PC-3 (cell line): ENCODE results near the gene PRMT9. TPM values are rescaled to one million over a fixed set of nuclear protein-coding genes. Genes with fewer than 3 reads are reported as not detected.

Source experiments
- ATAC-seq: fragments of 200-7000 bp; cut with Tn5 transposase; 2 replicates; pipeline ENCODE4 v1.9.1; 2020; ENCODE audit warnings: mild to moderate bottlenecking, moderate library complexity
- BruUV-seq: library from RNA; stranded (reverse); fragments of 400-500 nt; replicated peaks from 2 replicates; lab custom pipeline; 2021; lab: Mats Ljungman, UMichigan
- CTCF ChIA-PET: fragments of 300-600 bp; sonication (Branson Sonifier 250); formaldehyde crosslinking; loops from one replicate; lab custom pipeline; 2022; ENCODE audit warnings: antibody characterized with exemption; lab: Charles Lee
- POLR2A ChIA-PET: fragments of 300-600 bp; sonication (Branson Sonifier 250); formaldehyde crosslinking; loops from one replicate; lab custom pipeline; 2022; ENCODE audit warnings: antibody characterized with exemption; ENCODE audit not compliant: unreplicated experiment; lab: Charles Lee
- DNase-seq: peaks from one replicate; pipeline ENCODE4 v3.0.0-alpha.2; 2015
- H2AFZ ChIP-seq: fragments of 300-600 bp; sonication (generic); 2 replicates; pipeline ENCODE4 v1.6.0; 2016; ENCODE audit warnings: antibody characterized with exemption, low read length
- H3F3A ChIP-seq: fragments of 300-600 bp; sonication (generic); one replicate; pipeline ENCODE4 v1.6.0; 2017; ENCODE audit warnings: antibody characterized with exemption, low read length, control low read depth, mild to moderate bottlenecking; ENCODE audit not compliant: unreplicated experiment
- H3K27ac ChIP-seq: fragments of 300-600 bp; sonication (generic); 2 replicates; pipeline ENCODE4 v1.5.1; 2016; ENCODE audit warnings: mild to moderate bottlenecking, low read length
- H3K27me3 ChIP-seq: fragments of 300-600 bp; sonication (generic); 2 replicates; pipeline ENCODE4 v1.6.1; 2016; ENCODE audit warnings: low read length, mixed read lengths
- H3K36me3 ChIP-seq: fragments of 300-600 bp; sonication (generic); 2 replicates; pipeline ENCODE4 v1.6.1; 2016; ENCODE audit warnings: low read depth, mixed run types, low read length, mixed read lengths
- H3K4me1 ChIP-seq: fragments of 300-600 bp; sonication (generic); 2 replicates; pipeline ENCODE4 v1.5.1; 2016; ENCODE audit warnings: low read length; ENCODE audit not compliant: insufficient read depth
- H3K4me2 ChIP-seq: fragments of 300-600 bp; sonication (generic); 2 replicates; pipeline ENCODE4 v1.6.0; 2016; ENCODE audit warnings: low read length
- H3K4me3 ChIP-seq: fragments of 300-600 bp; sonication (generic); 2 replicates; pipeline ENCODE4 v1.5.1; 2016; ENCODE audit warnings: mild to moderate bottlenecking, low read length, mixed read lengths
- H3K79me2 ChIP-seq: fragments of 300-600 bp; sonication (generic); 2 replicates; pipeline ENCODE4 v1.6.1; 2017; ENCODE audit warnings: low read length, mixed read lengths
- H3K9ac ChIP-seq: fragments of 300-600 bp; sonication (generic); 2 replicates; pipeline ENCODE4 v1.6.0; 2016; ENCODE audit warnings: mild to moderate bottlenecking, low read length
- H3K9me2 ChIP-seq: fragments of 300-600 bp; sonication (generic); replicated peaks from 2 replicates; pipeline ENCODE4 v1.6.1; 2016; ENCODE audit warnings: mixed run types, low read length, mixed read lengths
- H3K9me3 ChIP-seq: fragments of 300-600 bp; sonication (generic); 2 replicates; pipeline ENCODE4 v1.6.1; 2016; ENCODE audit warnings: low read length, mixed read lengths
- H4K20me1 ChIP-seq: fragments of 300-600 bp; sonication (generic); 2 replicates; pipeline ENCODE4 v1.6.1; 2016; ENCODE audit warnings: low read length, mixed read lengths
- EZH2 ChIP-seq: fragments of 300-600 bp; sonication (generic); IDR thresholded peaks from one replicate; pipeline ENCODE4 v1.6.1; 2017; ENCODE audit warnings: antibody characterized with exemption, mild to moderate bottlenecking, low read length; ENCODE audit not compliant: unreplicated experiment
- EZH2phosphoT487 ChIP-seq: fragments of 300-600 bp; sonication (generic); IDR thresholded peaks from 2 replicates; pipeline ENCODE4 v1.6.1; 2018; ENCODE audit warnings: mild to moderate bottlenecking, antibody characterized with exemption, low read length, borderline replicate concordance
- intact Hi-C: fragments of 100-400 bp; cut with micrococcal nuclease; formaldehyde crosslinking; loops from 2 replicates; pipeline ENCODE4 v1.9.0; 2023
- total RNA-seq: library from RNA; depleted of rRNA; stranded (reverse); fragments of >200 nt; gene quantifications from 2 replicates; pipeline ENCODE4 v1.2.3, GENCODE V29; 2014
- TF ChIP-seq, protein P1 (sequence below): fragments of 300-600 bp; sonication (generic); conservative IDR thresholded peaks from 2 replicates; pipeline ENCODE4 v1.5.1; 2017; ENCODE audit warnings: antibody characterized with exemption, low read depth, mild to moderate bottlenecking, low read length

PRMT9 gene
- total RNA-seq, 1 experiment from 2014 or later: 6.5 TPM

DNA sequence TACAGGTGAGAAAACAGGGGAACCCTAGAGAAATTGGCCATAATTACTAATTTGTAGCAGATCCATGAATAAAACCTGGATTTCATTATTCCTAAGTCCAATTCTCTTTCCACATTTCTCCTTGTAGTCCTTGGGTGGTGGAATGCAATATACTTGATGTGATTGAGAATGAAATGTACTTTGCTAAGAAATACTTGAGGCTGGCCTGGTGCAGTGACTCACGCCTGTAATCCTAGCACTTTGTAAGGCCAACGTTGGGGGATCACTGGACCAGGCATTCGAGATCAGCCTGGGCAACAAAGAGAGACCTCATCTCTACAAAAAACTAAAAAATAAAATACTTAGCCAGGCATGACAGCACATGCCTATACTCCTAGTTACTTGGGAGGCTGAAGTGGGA is 50.9 kb downstream of the PRMT9 start:
- ATAC-seq: no peak
- Histone ChIP-seq H3K79me2 (no peaks in the 10 kb centered on the region), H4K20me1 (no peaks in the 10 kb centered on the region), H3K9ac (no peak overlapping the region), H3K4me2 (no peak overlapping the region), H2AFZ (no peak overlapping the region), H3K9me3 (no peaks in the 10 kb centered on the region), H3F3A (no peaks in the 10 kb centered on the region), H3K4me3 (no peak overlapping the region), H3K27ac (no peak overlapping the region), H3K9me2 (no peaks in the 10 kb centered on the region), H3K4me1 (no peaks in the 10 kb centered on the region), H3K27me3 (no peaks in the 10 kb centered on the region), H3K36me3 (peaks cover 34% of the 10 kb centered on the region)
- CTCF ChIA-PET: no interaction called here
- intact Hi-C loops: no loop called here
- no TSS peak for BruUV-seq
- POLR2A ChIA-PET: no interaction called here
- TF ChIP-seq EZH2phosphoT487: no peak
- TF ChIP-seq, protein P1, sequence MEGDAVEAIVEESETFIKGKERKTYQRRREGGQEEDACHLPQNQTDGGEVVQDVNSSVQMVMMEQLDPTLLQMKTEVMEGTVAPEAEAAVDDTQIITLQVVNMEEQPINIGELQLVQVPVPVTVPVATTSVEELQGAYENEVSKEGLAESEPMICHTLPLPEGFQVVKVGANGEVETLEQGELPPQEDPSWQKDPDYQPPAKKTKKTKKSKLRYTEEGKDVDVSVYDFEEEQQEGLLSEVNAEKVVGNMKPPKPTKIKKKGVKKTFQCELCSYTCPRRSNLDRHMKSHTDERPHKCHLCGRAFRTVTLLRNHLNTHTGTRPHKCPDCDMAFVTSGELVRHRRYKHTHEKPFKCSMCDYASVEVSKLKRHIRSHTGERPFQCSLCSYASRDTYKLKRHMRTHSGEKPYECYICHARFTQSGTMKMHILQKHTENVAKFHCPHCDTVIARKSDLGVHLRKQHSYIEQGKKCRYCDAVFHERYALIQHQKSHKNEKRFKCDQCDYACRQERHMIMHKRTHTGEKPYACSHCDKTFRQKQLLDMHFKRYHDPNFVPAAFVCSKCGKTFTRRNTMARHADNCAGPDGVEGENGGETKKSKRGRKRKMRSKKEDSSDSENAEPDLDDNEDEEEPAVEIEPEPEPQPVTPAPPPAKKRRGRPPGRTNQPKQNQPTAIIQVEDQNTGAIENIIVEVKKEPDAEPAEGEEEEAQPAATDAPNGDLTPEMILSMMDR: no peak
- no peak for TF ChIP-seq EZH2
- DNase-seq: no peak

DNA sequence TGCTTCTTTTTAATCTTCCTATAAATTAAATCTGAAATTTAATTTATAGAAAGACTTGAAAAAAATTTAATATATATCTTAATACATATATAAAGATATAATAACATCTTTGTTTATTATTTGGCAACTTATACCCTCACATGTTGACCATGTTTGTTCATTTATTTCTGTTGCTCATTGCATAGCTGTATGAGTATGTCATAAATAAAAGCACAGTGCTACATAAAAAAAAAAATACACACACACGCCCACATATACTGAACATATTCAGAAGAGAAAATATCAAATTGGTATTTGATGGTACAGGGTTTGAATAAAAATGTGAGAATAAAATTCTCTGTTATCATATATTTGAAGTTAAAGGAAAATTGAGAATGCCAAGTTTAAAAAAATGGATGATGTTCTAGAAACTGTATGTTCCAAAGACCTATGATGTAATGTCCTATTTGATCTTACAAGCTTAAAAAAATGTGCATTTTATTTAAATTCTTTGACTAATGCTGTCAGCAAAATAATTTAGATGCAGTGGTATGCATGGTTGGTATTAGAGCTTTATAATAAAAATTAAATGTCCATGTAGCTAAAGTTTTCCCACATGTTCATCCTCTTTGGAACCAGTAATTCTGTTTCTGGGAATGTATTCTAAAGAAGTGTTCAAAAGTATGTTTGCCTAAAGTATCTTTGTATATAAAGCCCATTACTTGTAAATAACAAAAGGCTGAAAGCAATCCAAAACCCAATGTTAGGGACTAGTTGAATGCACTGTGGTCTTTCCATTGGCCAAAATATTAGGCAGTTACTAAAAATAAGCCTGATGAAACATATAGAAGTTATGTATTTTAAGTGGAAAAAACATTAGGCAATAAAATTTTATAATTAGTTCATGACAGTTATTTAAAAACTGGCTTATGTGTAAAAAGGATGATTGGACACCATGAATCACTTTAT is 53.9 kb downstream of the PRMT9 start:
- Histone ChIP-seq H3K4me1 (peaks cover 4% of the 10 kb centered on the region; the same call in 1 of the 2 replicates), H3K9ac (no peak overlapping the region), H3K9me2 (no peaks in the 10 kb centered on the region), H3K4me3 (no peak overlapping the region), H3K36me3 (peaks cover 17% of the 10 kb centered on the region), H3F3A (no peaks in the 10 kb centered on the region), H2AFZ (no peak overlapping the region), H3K27ac (no peak overlapping the region), H3K4me2 (no peak overlapping the region), H3K9me3 (no peaks in the 10 kb centered on the region), H3K79me2 (no peaks in the 10 kb centered on the region), H3K27me3 (no peaks in the 10 kb centered on the region), H4K20me1 (no peaks in the 10 kb centered on the region)
- intact Hi-C loops: no loop called here
- ChIA-PET CTCF (no interaction called here), POLR2A (no interaction called here)
- BruUV-seq: no TSS peak
- DNase-seq (no peak), ATAC-seq (no peak)
- TF ChIP-seq EZH2 (no peak), EZH2phosphoT487 (no peak)
- TF ChIP-seq, protein P1: no peak

DNA sequence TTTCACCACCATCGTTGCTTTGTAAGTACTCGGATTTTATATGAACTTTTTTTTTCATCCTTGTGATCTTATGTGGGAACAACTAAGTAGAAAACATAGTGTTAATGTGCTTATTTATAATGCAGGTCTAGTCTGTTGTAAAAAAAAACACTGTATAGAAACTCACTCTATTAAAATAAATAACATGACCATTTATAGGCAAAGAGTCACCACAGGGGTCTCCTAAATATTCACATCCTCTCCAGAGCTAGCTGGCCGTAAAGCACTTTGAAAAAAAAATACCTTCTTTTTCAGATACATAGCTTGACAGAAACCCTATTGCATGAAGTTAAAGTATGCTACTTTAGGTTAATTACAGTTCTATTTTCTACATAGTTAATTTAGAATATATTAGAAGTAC is 55.5 kb downstream of the PRMT9 start:
- no peaks in the 10 kb centered on the region for H3K9me2 ChIP-seq
- DNase-seq (no peak), ATAC-seq (no peak)
- H3K27ac ChIP-seq: no peak overlapping the region
- TF ChIP-seq EZH2phosphoT487 (no peak), EZH2 (no peak)
- TF ChIP-seq, protein P1: no peak
- H3K4me2 ChIP-seq: no peak overlapping the region
- BruUV-seq: no TSS peak
- no peak overlapping the region for H2AFZ ChIP-seq
- peaks cover 4% of the 10 kb centered on the region; the same call in 1 of the 2 replicates for H3K4me1 ChIP-seq
- no peaks in the 10 kb centered on the region for H3K9me3 ChIP-seq
- no peaks in the 10 kb centered on the region for H4K20me1 ChIP-seq
- H3K27me3 ChIP-seq: no peaks in the 10 kb centered on the region
- H3K36me3 ChIP-seq: peaks cover 9% of the 10 kb centered on the region; the same call in 1 of the 2 replicates
- ChIA-PET CTCF (no interaction called here), POLR2A (no interaction called here)
- no peak overlapping the region for H3K4me3 ChIP-seq
- no peaks in the 10 kb centered on the region for H3F3A ChIP-seq
- no peaks in the 10 kb centered on the region for H3K79me2 ChIP-seq
- intact Hi-C loops: no loop called here
- H3K9ac ChIP-seq: no peak overlapping the region
